Liver (tissue), 9 donors: ENCODE results near the gene PARD3B. TPM values are rescaled to one million over a fixed set of nuclear protein-coding genes. Genes with fewer than 3 reads are reported as not detected.

Experiments used
- DNase-seq: peaks from one replicate; pipeline ENCODE4 v3.0.0-alpha.2; 2017; ENCODE audit warnings: low spot score
- H3K27ac ChIP-seq, 2 donors: one replicate each; pipeline ENCODE4 v1.7.0; 2013; ENCODE audit warnings: inconsistent platforms in 2 of 2, low read length in 2 of 2, control low read depth in 1 of 2, low read depth in 1 of 2, mild to moderate bottlenecking in 1 of 2
- H3K27me3 ChIP-seq, 4 donors: one replicate each; pipeline versions ENCODE4 v1.6.1 to v1.7.0; 2013; ENCODE audit warnings: low read length in 3 of 4, inconsistent platforms in 1 of 4, mild to moderate bottlenecking in 1 of 4, moderate library complexity in 1 of 4; ENCODE audit not compliant: control insufficient read depth in 4 of 4, insufficient read depth in 4 of 4
- H3K36me3 ChIP-seq, 4 donors: one replicate each; pipeline versions ENCODE4 v1.6.1 to v1.7.0; 2013; ENCODE audit warnings: low read length in 3 of 4, mild to moderate bottlenecking in 3 of 4, low read depth in 1 of 4, moderate library complexity in 1 of 4; ENCODE audit not compliant: control insufficient read depth in 4 of 4, insufficient read depth in 3 of 4
- H3K4me1 ChIP-seq, 4 donors: one replicate each; pipeline versions ENCODE4 v1.6.1 to v1.7.0; 2013; ENCODE audit warnings: low read length in 3 of 4, mild to moderate bottlenecking in 3 of 4, moderate library complexity in 1 of 4; ENCODE audit not compliant: control insufficient read depth in 4 of 4, insufficient read depth in 4 of 4
- H3K4me3 ChIP-seq, 3 donors: one replicate each; pipeline versions ENCODE4 v1.6.1 to v1.7.0; 2013; ENCODE audit warnings: low read length in 3 of 3, control low read depth in 1 of 3, low read depth in 1 of 3, mild to moderate bottlenecking in 1 of 3
- H3K9ac ChIP-seq, 2 donors: one replicate each; pipeline ENCODE4 v1.7.0; 2013; ENCODE audit warnings: low read length in 2 of 2, mild to moderate bottlenecking in 2 of 2, moderate library complexity in 2 of 2, control low read depth in 1 of 2, low read depth in 1 of 2
- H3K9me3 ChIP-seq, 4 donors: one replicate each; pipeline versions ENCODE4 v1.6.1 to v1.7.0; 2013; ENCODE audit warnings: low read length in 3 of 4; ENCODE audit not compliant: control insufficient read depth in 4 of 4
- ATF3 ChIP-seq: IDR thresholded peaks from 2 replicates; pipeline ENCODE4 v1.6.1; 2016; ENCODE audit warnings: antibody characterized with exemption
- CTCF ChIP-seq: fragments of 150-350 bp; IDR thresholded peaks from 2 replicates; pipeline ENCODE4 v1.5.1; 2017; ENCODE audit warnings: improper control_type of control experiment, low read depth, low read length; ENCODE audit not compliant: missing input control
- EGR1 ChIP-seq, 2 donors: IDR thresholded peaks; 2 replicates each; pipeline ENCODE4 v1.6.1; 2016 to 2018; ENCODE audit warnings: antibody characterized with exemption in 2 of 2, low read depth in 2 of 2
- FOXA1 ChIP-seq: IDR thresholded peaks from 2 replicates; pipeline ENCODE4 v1.6.1; 2016; ENCODE audit warnings: antibody characterized with exemption
- FOXA2 ChIP-seq: IDR thresholded peaks from 2 replicates; pipeline ENCODE4 v1.6.1; 2016; ENCODE audit warnings: antibody characterized with exemption
- GABPA ChIP-seq, 2 donors: IDR thresholded peaks in 1 of 2; conservative IDR thresholded peaks in 1 of 2; 2 replicates each; pipeline ENCODE4 v1.6.1; 2016; ENCODE audit warnings: antibody characterized with exemption in 2 of 2, mild to moderate bottlenecking in 1 of 2, moderate library complexity in 1 of 2
- HNF4G ChIP-seq: IDR thresholded peaks from 2 replicates; pipeline ENCODE4 v1.6.1; 2016; ENCODE audit warnings: antibody characterized with exemption
- JUND ChIP-seq, 2 donors: IDR thresholded peaks; 2 replicates each; pipeline ENCODE4 v1.6.1; 2016; ENCODE audit warnings: antibody characterized with exemption in 2 of 2
- MAX ChIP-seq: IDR thresholded peaks from 2 replicates; pipeline ENCODE4 v1.6.1; 2016; ENCODE audit warnings: antibody characterized with exemption
- NR2F2 ChIP-seq: IDR thresholded peaks from 2 replicates; pipeline ENCODE4 v1.6.1; 2016; ENCODE audit warnings: antibody characterized with exemption
- RAD21 ChIP-seq, 2 donors: IDR thresholded peaks; 2 replicates each; pipeline ENCODE4 v1.6.1; 2016; ENCODE audit warnings: antibody characterized with exemption in 2 of 2, mild to moderate bottlenecking in 2 of 2
- REST ChIP-seq: IDR thresholded peaks from 2 replicates; pipeline ENCODE4 v1.6.1; 2016; ENCODE audit warnings: antibody characterized with exemption, mild to moderate bottlenecking
- RXRA ChIP-seq, 2 donors: IDR thresholded peaks; 2 replicates each; pipeline ENCODE4 v1.6.1; 2017 to 2018; ENCODE audit warnings: antibody characterized with exemption in 2 of 2, mild to moderate bottlenecking in 1 of 2
- TAF1 ChIP-seq: conservative IDR thresholded peaks from 2 replicates; pipeline ENCODE4 v1.6.1; 2016; ENCODE audit warnings: antibody characterized with exemption, mild to moderate bottlenecking
- YY1 ChIP-seq: IDR thresholded peaks from 2 replicates; pipeline ENCODE4 v1.6.1; 2016; ENCODE audit warnings: antibody characterized with exemption, mild to moderate bottlenecking
- ZBTB33 ChIP-seq: IDR thresholded peaks from 2 replicates; pipeline ENCODE4 v1.6.1; 2016; ENCODE audit warnings: antibody characterized with exemption
- WGBS: extraction: QIAGEN DNeasy Blood & Tissue Kit; methylation state at CpG from one replicate; pipeline ENCODE4 v1.1.7; 2013; 5-methylcytosine and 5-hydroxymethylcytosine counted together
- polyA plus RNA-seq, 2 donors: library from polyadenylated mRNA; stranded (reverse) in 1 of 2; unstranded in 1 of 2; fragments of 200-250 nt in 1 of 2; fragments of >200 nt in 1 of 2; fragmentation: Nextera tagmentation in 1 of 2; extraction: Ambion mirVana in 1 of 2; gene quantifications; one replicate each; pipeline versions ENCODE4 v1.2.1 to v1.2.3, GENCODE V29; 2013 to 2015
- total RNA-seq, 2 donors: library from RNA; depleted of rRNA; stranded (reverse); fragments of >200 nt; gene quantifications; one replicate each; pipeline ENCODE4 v1.2.3, GENCODE V29; 2014
- donor health status: healthy.
- donor health status: healthy.
- donor health status: healthy.
- donor health status: healthy.
- donor health status: healthy.

The PARD3B gene
- total and polyA plus RNA-seq, 4 donors = 1.1 to 10.3 (median 3.7) TPM

DNA sequence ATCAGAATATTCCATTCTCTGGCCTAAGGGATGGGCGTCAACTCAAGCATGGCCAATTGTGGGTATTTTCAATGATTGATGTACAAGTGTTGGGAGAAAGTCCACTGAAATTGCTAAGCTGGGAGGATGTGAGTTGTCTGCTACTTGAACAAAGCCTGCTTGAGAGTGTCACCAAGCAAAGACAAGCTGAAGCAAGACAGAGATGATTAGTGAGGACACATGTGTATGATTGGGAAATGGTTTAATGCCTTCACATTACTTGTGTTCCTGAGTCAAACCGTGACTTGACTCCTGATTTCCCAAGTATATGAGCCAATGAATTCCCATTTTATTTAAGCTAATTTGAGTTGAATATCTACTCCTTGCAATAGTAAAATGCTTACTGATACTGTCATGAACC, 1113.3 kb downstream of the PARD3B start:
- Histone ChIP-seq H3K27me3 (no peaks in the 10 kb centered on the region), H3K36me3 (peaks cover 0 to 2% (median 0%) of the 10 kb centered on the region in 4 donors), H3K4me3 (no peak overlapping the region), H3K9me3 (no peaks in the 10 kb centered on the region), H3K4me1 (no peaks in the 10 kb centered on the region), H3K27ac (no peak overlapping the region), H3K9ac (no peak overlapping the region)
- TF ChIP-seq RXRA (IDR thresholded peaks at IDR 0.05) (no peak), CTCF (no peak), MAX (no peak), JUND (IDR thresholded peaks at IDR 0.05) (no peak), HNF4G (no peak), TAF1 (no peak), NR2F2 (no peak), EGR1 (IDR thresholded peaks at IDR 0.05; ENCODE audit: low read depth in 2 of 2) (no peak), FOXA2 (no peak), ZBTB33 (no peak), GABPA (IDR thresholded peaks at IDR 0.05 in 1 of 2, conservative IDR thresholded peaks at IDR 0.05 in 1 of 2) (no peak), FOXA1 (no peak)
- 95% methylated on average over 2 of the region's 2 CpGs for WGBS
- no peak for DNase-seq

DNA sequence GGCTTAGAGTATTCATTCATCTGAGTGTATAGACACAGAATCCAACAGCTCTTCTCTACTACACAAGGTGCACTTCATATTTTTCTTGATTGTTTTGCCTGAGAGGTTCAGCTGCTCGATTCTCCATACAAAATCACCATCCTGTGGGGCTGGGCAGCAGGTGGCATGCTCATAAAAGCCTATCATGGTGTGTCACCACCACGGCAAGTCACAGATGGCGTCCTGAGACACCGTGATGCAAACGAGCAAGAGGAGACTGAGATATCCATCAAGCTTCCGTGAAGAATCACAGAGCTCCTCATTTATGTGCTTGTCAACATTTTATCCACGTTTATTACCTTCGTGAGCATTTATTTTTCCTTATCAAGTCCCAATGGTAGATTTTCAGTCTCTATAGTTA, 1114.6 kb downstream of the PARD3B start:
- no peaks in the 10 kb centered on the region for H3K27me3 ChIP-seq
- no peak for TF ChIP-seq EGR1 (IDR thresholded peaks at IDR 0.05; ENCODE audit: low read depth in 2 of 2)
- TF ChIP-seq JUND (IDR thresholded peaks at IDR 0.05) = no peak
- H3K36me3 ChIP-seq = peaks cover 0 to 2% (median 0%) of the 10 kb centered on the region in 4 donors
- no peaks in the 10 kb centered on the region for H3K9me3 ChIP-seq
- no peak for DNase-seq
- no peak overlapping the region for H3K4me3 ChIP-seq
- WGBS = 79% methylated on average over 8 of the region's 8 CpGs
- H3K9ac ChIP-seq = no peak overlapping the region
- H3K4me1 ChIP-seq = no peaks in the 10 kb centered on the region
- H3K27ac ChIP-seq = no peak overlapping the region

DNA sequence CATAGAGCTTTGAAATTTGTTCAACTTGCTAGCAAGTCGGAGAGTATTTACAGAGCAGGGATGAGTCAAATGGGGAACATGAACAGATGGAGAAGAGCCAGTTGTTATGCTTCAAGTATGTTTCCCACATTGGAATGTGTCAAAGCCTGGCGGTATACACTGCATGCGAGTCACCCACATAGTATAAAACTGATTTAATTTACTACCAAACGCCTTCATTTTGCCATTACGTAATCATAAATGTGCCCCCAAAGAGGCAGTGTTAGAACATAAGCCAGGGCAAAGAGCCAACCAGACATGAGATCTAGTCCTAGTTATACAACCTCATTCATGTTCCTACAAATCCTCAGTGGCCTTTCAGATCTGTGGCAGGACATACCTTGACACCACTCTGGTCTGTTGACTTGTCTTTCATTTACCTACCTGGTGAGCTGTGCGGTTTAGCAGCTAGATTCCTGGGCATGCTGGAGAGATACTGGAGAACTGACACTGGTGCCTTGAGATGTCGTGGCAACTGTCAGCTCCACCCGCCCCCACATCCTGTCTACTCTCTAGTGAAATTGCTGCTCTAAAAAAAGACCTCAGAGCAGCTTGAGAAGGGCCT, 1115.3 kb downstream of the PARD3B start:
- no peak for DNase-seq
- WGBS = 72% methylated on average over 8 of the region's 8 CpGs

More for the DNA sequence above, 1115.3 kb downstream of the PARD3B start:
- Histone ChIP-seq H3K27ac (no peak overlapping the region), H3K4me3 (no peak overlapping the region), H3K36me3 (peaks cover 0 to 2% (median 0%) of the 10 kb centered on the region in 4 donors), H3K4me1 (no peaks in the 10 kb centered on the region), H3K9ac (no peak overlapping the region), H3K9me3 (no peaks in the 10 kb centered on the region), H3K27me3 (no peaks in the 10 kb centered on the region)
- TF ChIP-seq JUND (IDR thresholded peaks at IDR 0.05) (no peak), REST (no peak), FOXA1 (no peak), ATF3 (no peak), RAD21 (IDR thresholded peaks at IDR 0.05) (no peak), GABPA (IDR thresholded peaks at IDR 0.05 in 1 of 2, conservative IDR thresholded peaks at IDR 0.05 in 1 of 2) (no peak), FOXA2 (no peak), YY1 (no peak), EGR1 (IDR thresholded peaks at IDR 0.05; ENCODE audit: low read depth in 2 of 2) (no peak), TAF1 (no peak), NR2F2 (no peak)
